ENCODE results near the gene CEP128. TPM values are rescaled to one million over a fixed set of nuclear protein-coding genes. Genes with fewer than 3 reads are reported as not detected.

CEP128 gene
- total RNA-seq, 4 donors from 2014 or later, result 0.82 to 3.6 (median 1.6) TPM

- DNase-seq (no peak), ATAC-seq (no peak)
- H3K9me3 ChIP-seq, result no peaks in the 10 kb centered on the region
- H3K36me3 ChIP-seq, result peaks cover 0 to 23% of the 10 kb centered on the region in 2 donors
- TF ChIP-seq CTCF (IDR thresholded peaks at IDR 0.05 in 4 of 5, conservative IDR thresholded peaks at IDR 0.05 in 1 of 5) (no peak), POLR2A (IDR thresholded peaks at IDR 0.05) (no peak)
- H3K27me3 ChIP-seq, result no peaks in the 10 kb centered on the region
- H3K4me3 ChIP-seq, result no peak overlapping the region
- in situ Hi-C loops (cut with MboI; ENCODE audit: low sequenced_read_pairs in 4 of 4), result no loop called here
- intact Hi-C loops (cut with DNase I; ENCODE audit: low total_unique reads), result no loop called here
- no peaks in the 10 kb centered on the region for H3K4me1 ChIP-seq
- peak overlapping the region in 2 of 4 donors; percentile 7 to 24 for H3K27ac ChIP-seq
Observed at GRCh38 chr14:80477388-80478160, 464.0 kb downstream of the CEP128 start.

GRCh38 chr14:80475074-80475473, 466.5 kb downstream of the CEP128 start:
- Histone ChIP-seq H3K9me3 (no peaks in the 10 kb centered on the region), H3K4me3 (no peak overlapping the region), H3K27me3 (no peaks in the 10 kb centered on the region), H3K36me3 (peaks cover 0 to 34% of the 10 kb centered on the region in 2 donors), H3K27ac (no peak overlapping the region), H3K4me1 (no peaks in the 10 kb centered on the region)
- DNase-seq (no peak), ATAC-seq (no peak)
- no peak for TF ChIP-seq POLR2A (IDR thresholded peaks at IDR 0.05)
- no peak for TF ChIP-seq CTCF (IDR thresholded peaks at IDR 0.05 in 4 of 5, conservative IDR thresholded peaks at IDR 0.05 in 1 of 5)
- in situ Hi-C loops (cut with MboI; ENCODE audit: low sequenced_read_pairs in 4 of 4) (no loop called here), intact Hi-C loops (cut with DNase I; ENCODE audit: low total_unique reads) (no loop called here)

- Histone ChIP-seq H3K9me3 (no peaks in the 10 kb centered on the region), H3K36me3 (peaks cover 0 to 23% of the 10 kb centered on the region in 2 donors), H3K4me1 (no peaks in the 10 kb centered on the region), H3K4me3 (no peak overlapping the region), H3K27ac (no peak overlapping the region), H3K27me3 (no peaks in the 10 kb centered on the region)
- no peak for DNase-seq
- intact Hi-C loops (cut with DNase I; ENCODE audit: low total_unique reads) (no loop called here), in situ Hi-C loops (cut with MboI; ENCODE audit: low sequenced_read_pairs in 4 of 4) (no loop called here)
- no peak for ATAC-seq
- TF ChIP-seq POLR2A (IDR thresholded peaks at IDR 0.05) (no peak), CTCF (IDR thresholded peaks at IDR 0.05 in 4 of 5, conservative IDR thresholded peaks at IDR 0.05 in 1 of 5) (no peak)
Observed at GRCh38 chr14:80468331-80469122, 473.0 kb downstream of the CEP128 start.

GRCh38 chr14:80465546-80466220, 475.9 kb downstream of the CEP128 start:
- Histone ChIP-seq H3K27ac (no peak overlapping the region), H3K4me1 (no peaks in the 10 kb centered on the region), H3K4me3 (no peak overlapping the region), H3K9me3 (no peaks in the 10 kb centered on the region), H3K27me3 (no peaks in the 10 kb centered on the region), H3K36me3 (peaks cover 0 to 8% of the 10 kb centered on the region in 2 donors)
- ATAC-seq (no peak), DNase-seq (no peak)
- TF ChIP-seq POLR2A (IDR thresholded peaks at IDR 0.05) (no peak), CTCF (IDR thresholded peaks at IDR 0.05 in 4 of 5, conservative IDR thresholded peaks at IDR 0.05 in 1 of 5) (no peak)
- intact Hi-C loops (cut with DNase I; ENCODE audit: low total_unique reads), result no loop called here
- in situ Hi-C loops (cut with MboI; ENCODE audit: low sequenced_read_pairs in 4 of 4), result no loop called here

Measured in gastrocnemius medialis (tissue), 4 donors.